HG02798 (cell line): ENCODE data around the gene ZC3HAV1L.
"Not testable (repeated sequence)": the region's sequence is repeated elsewhere in the genome, so short reads cannot be mapped to it uniquely, and the experiment has no call there.

Experiments used
- ATAC-seq: cut with Tn5 transposase; IDR thresholded peaks from one replicate; pipeline ENCODE4 v1.9.1; 2021; ENCODE audit warnings: mild to moderate bottlenecking; ENCODE audit not compliant: unreplicated experiment, poor library complexity

The ZC3HAV1L gene

GRCh38 chr7:139023076-139023475 lies 12.8 kb downstream of the ZC3HAV1L start:
- no peak for ATAC-seq

DNA sequence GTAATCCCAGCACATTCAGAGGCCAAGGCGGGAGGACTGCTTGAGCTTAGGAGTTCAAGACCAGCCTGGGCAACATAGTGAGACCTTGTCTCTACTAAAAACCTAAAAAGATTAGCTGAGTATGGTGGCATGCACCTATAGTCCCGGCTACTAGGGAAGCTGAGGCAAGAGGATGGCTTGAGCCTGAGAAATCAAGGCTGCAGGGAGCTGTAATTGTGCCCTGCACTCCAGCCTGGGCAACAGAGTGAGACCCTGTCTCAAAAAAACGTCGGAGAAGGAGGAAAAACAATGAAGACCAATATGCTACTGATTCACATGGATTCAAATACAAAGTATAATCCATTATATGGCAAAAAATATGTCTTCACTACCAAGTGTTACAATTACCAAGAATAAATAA lies 13.6 kb downstream of the ZC3HAV1L start:
- no peak for ATAC-seq

GRCh38 chr7:139018910-139019309 lies 16.9 kb downstream of the ZC3HAV1L start:
- no peak for ATAC-seq

GRCh38 chr7:139016931-139017511 lies 18.8 kb downstream of the ZC3HAV1L start:
- ATAC-seq = peak; percentile 90

GRCh38 chr7:139011373-139011772 lies 24.5 kb downstream of the ZC3HAV1L start:
- ATAC-seq = no peak

DNA sequence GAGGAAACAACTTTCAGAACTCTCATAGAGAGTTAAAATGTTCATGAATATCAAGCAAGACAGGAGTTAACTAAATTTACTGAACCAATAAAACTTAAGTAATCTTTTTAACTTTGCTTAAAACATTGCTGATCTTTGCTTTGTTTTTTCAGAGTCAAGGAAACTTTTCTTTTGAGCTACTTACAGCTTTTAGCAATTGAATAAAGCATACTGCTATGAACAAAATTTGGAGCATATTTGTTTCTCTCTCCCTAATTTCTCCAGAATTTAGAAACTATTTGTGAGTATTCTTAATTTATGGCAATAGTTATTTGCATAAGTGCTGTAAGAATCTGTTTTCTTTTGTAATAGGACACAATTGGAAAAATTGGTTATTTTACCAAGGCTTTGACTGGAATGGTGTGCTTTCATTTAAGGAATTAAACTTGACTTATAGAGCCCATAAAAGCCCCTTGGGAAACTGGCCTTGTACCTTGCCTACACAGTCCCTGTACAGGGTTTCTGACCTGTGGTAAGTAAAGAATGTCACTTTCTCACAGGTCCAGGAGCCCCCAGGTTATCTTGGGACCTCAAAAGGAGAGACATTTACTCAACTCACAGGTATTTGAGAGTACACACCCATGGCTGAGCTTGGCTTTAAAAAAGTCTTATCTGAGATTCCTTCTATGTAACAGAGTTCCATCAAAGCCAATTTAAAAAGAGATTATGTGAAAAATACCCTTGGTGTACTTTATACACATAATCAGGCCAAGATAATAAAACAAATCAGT lies 31.3 kb downstream of the ZC3HAV1L start:
- ATAC-seq = no peak

DNA sequence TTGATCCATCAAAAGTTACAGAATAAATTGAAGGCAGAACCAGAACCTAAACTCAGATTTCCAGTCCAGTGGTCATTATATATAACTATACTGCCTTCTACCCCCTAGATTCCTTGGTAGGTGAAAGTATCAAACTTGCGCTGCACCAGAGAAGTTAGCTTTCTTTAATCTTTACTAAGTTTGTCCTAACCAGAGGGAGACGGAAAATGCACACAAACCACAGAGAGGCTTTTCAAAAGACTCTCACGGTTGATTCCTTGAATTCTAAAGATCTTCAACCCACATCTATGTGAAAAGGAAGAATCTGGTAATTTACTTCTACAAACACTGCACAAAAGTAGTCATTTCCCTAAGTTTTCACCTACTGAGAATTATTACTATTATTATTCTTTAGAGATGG lies 36.4 kb downstream of the ZC3HAV1L start:
- no peak for ATAC-seq

GRCh38 chr7:138992052-138992531 lies 43.8 kb downstream of the ZC3HAV1L start:
- no peak for ATAC-seq

DNA sequence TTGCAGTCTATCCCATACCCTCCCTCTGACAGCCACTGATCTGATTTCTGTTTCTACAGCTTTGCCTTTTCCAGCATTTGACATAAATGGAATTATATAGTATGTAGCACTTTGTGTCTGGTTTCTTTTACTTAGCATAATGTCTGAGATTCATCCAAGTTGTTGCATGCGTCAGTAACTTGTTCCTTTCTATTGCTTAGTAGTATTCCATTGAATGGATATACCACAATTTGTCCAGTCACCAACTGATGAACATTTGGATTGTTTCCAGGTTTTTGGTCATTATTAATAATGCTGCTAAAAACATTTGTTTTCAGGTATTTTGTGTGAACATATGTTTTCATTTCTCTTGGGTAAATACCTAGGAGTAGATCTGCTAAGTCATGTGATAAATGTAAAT lies 48.2 kb downstream of the ZC3HAV1L start:
- ATAC-seq = no peak

DNA sequence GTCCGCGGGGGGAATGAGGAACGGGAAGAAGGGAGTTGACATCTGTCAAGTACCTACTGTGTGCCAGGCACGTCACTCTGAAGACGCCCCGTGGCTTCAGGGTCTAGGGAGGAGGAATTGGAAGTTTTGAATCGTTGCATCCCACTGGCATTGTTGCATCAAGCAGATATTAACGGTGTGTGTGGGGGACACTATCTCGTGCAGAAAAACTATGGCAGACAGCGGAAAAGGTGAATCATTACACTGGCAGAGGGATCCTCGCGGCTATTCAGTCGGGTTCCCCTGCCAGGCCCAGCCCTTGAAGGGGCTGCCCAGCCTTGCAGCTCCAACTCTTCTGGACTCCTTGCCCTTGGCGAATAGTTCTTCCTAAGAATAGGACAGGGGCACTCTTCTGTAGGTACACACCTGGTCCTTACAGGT lies 53.6 kb downstream of the ZC3HAV1L start:
- ATAC-seq = no peak

- ATAC-seq = peak; percentile 91
Observed at GRCh38 chr7:138981332-138982203, 54.3 kb downstream of the ZC3HAV1L start, which contains the start of gene KIAA1549. Gene KIAA1549, minus strand, starts transcription at chr7:138981389. Its CDS starts 120 bp downstream, at chr7:138981269.

- ATAC-seq = peak; percentile 48
Observed at GRCh38 chr7:138980563-138981291, 55.1 kb downstream of the ZC3HAV1L start.

DNA sequence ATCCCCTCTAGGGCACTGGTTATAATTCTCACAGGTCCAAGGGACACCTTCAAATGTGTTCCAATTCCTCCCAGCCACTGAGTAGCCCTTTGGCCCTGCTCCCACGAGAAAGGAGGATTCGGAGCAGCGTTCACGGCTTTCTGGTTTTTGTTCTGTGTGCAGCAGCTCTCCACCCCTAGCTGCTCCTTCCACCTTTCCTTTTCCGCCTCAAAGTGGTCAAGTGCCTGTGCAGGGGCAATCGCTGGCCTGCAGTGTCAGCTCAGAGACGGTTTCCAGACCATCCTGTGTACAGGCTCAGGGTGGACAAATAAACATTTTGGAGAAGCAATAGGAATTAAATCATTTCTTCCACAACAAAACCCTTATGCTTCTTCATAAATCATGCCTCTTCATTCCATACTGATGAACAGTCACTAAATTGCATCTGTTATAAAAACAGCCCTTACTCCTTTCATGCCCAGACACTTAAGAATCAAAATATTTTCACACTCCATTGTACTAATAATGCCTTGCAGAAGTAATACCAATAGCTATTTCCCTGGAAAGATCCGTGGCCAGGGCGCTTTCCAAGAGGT lies 55.8 kb downstream of the ZC3HAV1L start:
- no peak for ATAC-seq

DNA sequence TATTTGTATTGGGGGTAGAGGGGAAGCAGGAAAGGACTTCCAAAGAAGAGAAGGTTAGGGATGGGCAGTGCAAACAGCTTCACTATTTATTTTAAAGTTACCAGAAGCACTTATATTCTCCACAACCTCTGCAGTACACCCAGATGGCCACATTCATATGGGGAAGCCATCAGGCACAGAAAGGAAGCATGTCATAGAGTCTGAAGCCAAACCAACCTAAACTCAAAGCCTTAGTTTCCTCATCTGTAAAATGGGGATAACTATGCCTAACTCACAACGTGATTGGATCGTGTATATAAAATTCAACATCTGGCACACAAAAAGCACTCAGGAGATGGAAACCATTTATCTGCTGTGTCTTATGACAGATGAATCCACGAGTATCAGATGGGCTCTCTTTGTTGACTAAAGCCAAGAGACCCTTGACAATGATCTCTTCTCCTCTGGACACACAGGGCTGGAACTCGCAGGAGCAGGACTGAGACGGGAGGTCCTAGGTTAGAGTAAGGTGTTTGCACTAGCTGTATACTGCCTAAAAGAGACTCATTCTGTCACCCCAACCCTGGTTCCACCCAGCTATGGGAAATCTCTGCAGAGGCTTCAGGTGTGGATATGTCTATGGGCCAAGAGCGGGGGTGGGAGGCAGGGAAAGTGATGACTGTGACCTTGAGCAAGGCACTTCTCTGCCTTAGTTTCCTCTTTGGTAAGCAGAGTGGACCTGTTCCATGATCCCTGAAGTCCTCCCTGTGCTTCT lies 56.4 kb downstream of the ZC3HAV1L start:
- no peak for ATAC-seq

GRCh38 chr7:138978541-138979184 lies 57.2 kb downstream of the ZC3HAV1L start:
- no peak for ATAC-seq

DNA sequence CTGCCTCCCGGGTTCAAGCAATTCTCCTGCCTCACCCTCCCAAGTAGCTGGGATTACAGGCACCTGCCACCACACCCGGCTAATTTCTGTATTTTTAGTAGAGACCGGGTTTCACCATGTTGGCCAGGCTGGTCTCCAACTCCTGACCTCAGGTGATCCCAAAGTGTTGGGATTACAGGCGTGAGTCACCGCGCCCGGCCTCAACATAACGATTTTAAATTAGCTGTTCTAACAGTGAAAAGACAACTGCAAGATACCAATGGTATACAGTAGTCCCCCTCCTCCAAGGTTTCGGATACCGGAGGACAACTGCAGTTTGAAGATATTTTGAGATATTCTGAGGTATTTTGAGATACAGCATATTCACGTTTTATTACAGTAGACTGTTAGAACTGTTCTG lies 59.7 kb downstream of the ZC3HAV1L start:
- not testable (repeated sequence) for ATAC-seq
